GM10248 (cell line): ENCODE results near the gene ABCG2.

ENCODE experiments used
- CTCF ChIA-PET: fragments of 300-600 bp; sonication (Branson Sonifier 250); formaldehyde crosslinking; extraction: SDS; loops from one replicate; lab custom pipeline; 2021; ENCODE audit warnings: antibody characterized with exemption; lab: Yijun Ruan, JAX
- POLR2A ChIA-PET: fragments of 350-650 bp; sonication (Branson Sonifier 250); formaldehyde crosslinking; extraction: SDS; loops from one replicate; lab custom pipeline; 2020; ENCODE audit warnings: antibody characterized with exemption; lab: Yijun Ruan, JAX
- DNase-seq: peaks from one replicate; pipeline ENCODE4 v3.0.0; 2012; ENCODE audit errors: extremely low spot score
- TF ChIP-seq, protein P1 (sequence below): IDR thresholded peaks from 2 replicates; pipeline ENCODE4 v1.5.1; 2012; ENCODE audit warnings: mild to moderate bottlenecking, low read depth; ENCODE audit errors: extremely low read depth, missing control alignments, control extremely low read depth

Gene ABCG2

DNA sequence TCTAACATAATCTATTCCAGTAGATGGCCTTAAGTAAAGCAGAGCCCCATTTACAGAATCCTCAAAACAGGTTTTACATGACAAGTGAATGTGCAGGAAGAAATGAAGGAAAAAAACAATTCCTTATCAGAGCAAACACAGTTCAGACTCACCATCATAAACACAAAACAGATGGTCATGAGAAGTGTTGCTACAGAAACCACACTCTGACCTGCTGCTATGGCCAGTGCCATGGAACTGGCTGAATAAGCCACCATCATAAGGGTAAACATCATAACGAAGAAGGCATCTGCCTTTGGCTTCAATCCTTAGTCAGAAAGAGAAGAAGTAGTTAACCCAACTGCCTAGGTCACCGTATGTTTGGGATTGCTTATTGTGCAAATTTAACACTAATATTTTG lies 61.1 kb downstream of the ABCG2 start:
- DNase-seq, result no peak
- ChIA-PET POLR2A (no interaction called here), CTCF (interaction anchor here (2.2 kb wide), 1 partner anchor 13 kb away, joined by 7 read pairs; no protein-coding TSS in a partner anchor)
- TF ChIP-seq, protein P1, sequence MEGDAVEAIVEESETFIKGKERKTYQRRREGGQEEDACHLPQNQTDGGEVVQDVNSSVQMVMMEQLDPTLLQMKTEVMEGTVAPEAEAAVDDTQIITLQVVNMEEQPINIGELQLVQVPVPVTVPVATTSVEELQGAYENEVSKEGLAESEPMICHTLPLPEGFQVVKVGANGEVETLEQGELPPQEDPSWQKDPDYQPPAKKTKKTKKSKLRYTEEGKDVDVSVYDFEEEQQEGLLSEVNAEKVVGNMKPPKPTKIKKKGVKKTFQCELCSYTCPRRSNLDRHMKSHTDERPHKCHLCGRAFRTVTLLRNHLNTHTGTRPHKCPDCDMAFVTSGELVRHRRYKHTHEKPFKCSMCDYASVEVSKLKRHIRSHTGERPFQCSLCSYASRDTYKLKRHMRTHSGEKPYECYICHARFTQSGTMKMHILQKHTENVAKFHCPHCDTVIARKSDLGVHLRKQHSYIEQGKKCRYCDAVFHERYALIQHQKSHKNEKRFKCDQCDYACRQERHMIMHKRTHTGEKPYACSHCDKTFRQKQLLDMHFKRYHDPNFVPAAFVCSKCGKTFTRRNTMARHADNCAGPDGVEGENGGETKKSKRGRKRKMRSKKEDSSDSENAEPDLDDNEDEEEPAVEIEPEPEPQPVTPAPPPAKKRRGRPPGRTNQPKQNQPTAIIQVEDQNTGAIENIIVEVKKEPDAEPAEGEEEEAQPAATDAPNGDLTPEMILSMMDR, result no peak

DNA sequence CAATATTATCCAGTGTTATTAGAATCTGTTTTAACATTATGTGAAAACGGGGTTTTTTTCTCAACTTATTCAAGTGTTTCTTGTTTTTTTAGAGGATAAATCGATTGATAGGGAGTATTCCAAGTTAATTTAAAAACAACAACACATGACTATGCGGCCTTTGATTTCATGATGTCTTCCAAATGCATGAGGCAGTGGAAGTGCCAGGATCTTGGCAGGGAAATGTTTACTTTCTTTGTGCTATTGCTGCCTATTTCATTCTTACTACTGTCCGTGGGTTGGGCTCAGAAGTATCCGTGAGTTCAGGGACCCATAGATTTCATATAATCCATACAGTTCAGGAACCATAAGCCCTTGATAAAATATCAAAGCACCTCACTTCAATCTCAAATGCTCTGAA lies 64.6 kb downstream of the ABCG2 start:
- ChIA-PET CTCF (no interaction called here), POLR2A (no interaction called here)
- DNase-seq, result no peak
- TF ChIP-seq, protein P1, result no peak

DNA sequence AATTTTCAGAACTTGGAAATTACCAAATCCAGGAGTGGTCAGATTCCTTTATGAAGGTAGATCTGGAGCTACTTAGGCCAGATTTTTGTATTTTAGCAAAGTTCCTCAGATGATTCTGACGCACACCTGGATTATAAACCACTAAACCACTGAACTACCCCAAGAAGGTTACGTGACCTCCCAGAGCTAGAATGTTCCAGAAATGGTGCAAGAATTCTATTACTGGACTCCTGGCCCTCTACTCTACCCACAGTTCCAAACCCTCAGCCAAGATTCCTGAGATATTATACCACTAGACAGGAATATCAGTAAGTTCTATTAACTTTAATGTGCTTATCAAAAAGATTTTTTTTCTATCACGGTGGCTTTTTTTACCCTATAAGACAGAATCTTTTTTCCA lies 67.1 kb downstream of the ABCG2 start:
- DNase-seq, result no peak
- TF ChIP-seq, protein P1, result no peak
- CTCF ChIA-PET, result no interaction called here
- POLR2A ChIA-PET, result no interaction called here

- TF ChIP-seq, protein P1, result no peak
- DNase-seq, result no peak
- POLR2A ChIA-PET, result no interaction called here
- CTCF ChIA-PET, result no interaction called here
Observed at GRCh38 chr4:88090898-88091297, 67.5 kb downstream of the ABCG2 start.

DNA sequence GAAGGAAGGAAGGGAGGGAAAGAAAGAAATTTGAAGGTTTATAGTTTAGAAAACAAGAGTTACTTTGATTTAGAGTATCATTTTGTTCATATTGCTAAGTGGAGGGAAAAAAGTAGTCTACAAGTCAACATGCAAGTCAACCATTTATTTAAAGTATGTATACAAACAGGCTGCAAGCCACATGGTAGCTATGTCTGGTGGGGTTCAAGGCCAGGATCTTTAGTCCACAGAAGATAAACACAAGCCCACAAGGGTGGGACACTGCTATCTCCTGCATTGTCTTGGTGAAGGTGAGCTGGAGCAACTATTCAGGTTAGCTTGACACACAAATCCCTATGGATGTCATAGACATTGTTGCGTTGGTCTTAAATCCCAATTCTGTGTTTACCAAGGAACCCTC lies 71.4 kb downstream of the ABCG2 start:
- DNase-seq, result no peak
- TF ChIP-seq, protein P1, result no peak
- POLR2A ChIA-PET, result no interaction called here
- CTCF ChIA-PET, result no interaction called here

GRCh38 chr4:88080626-88081025 lies 77.8 kb downstream of the ABCG2 start:
- CTCF ChIA-PET, result no interaction called here
- TF ChIP-seq, protein P1, result no peak
- DNase-seq, result no peak

DNA sequence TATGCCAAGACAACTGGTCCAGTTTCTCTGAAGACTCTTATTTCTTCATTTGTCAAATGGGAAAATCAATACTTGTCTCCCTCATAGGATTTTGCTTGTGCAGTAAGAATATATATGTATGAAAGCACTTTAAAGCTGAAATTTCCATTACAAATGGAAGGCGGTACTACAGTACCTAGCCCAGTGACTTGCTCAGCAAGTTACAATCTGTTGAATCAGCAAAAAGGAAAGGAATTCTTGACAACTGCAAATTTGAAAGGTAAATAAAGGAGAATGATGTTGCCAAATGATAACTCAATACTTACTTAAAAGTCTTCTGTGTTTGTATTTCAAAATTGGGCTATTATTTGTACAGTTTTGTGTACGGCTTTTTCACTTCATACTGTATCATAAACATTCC lies 79.9 kb downstream of the ABCG2 start:
- ChIA-PET POLR2A (no interaction called here), CTCF (no interaction called here)
- TF ChIP-seq, protein P1, result no peak
- no peak for DNase-seq

More at GRCh38 chr4:88080626-88081025, 77.8 kb downstream of the ABCG2 start:
- POLR2A ChIA-PET, result no interaction called here
